H1 (cell line): ENCODE measurements around the gene KLHDC8A. TPM values are rescaled to one million over a fixed set of nuclear protein-coding genes. Genes with fewer than 3 reads are reported as not detected.

Experiments
- CTCF ChIA-PET: fragments of 300-600 bp; sonication (Branson Sonifier 250); formaldehyde crosslinking; loops from one replicate; lab custom pipeline; 2021; ENCODE audit not compliant: partially characterized antibody; lab: Charles Lee
- POLR2A ChIA-PET: fragments of 300-600 bp; sonication (Branson Sonifier 250); formaldehyde crosslinking; loops from one replicate; lab custom pipeline; 2021; ENCODE audit warnings: inconsistent platforms; ENCODE audit not compliant: partially characterized antibody; lab: Charles Lee
- DNase-seq, 2 experiments: peaks; one replicate each; pipeline versions ENCODE4 v3.0.0 to v3.0.0-alpha.2; 2010 to 2022; ENCODE audit warnings: low spot score in 2 of 2, low read depth in 1 of 2, mixed read lengths in 1 of 2
- FAIRE-seq: peaks from 2 replicates; lab custom pipeline; 2011; peaks lifted over from hg19 to GRCh38; lab: Jason Lieb, UNC
- H2AFZ ChIP-seq: 2 replicates; pipeline ENCODE4 v1.8.1; 2012; ENCODE audit warnings: low read length, inconsistent platforms
- H2AK5ac ChIP-seq: 2 replicates; pipeline ENCODE4 v1.6.1; 2013; ENCODE audit warnings: low read depth, low read length
- H2BK120ac ChIP-seq: replicated peaks from 2 replicates; pipeline ENCODE3; 2013; ENCODE audit warnings: low read depth, low read length, inconsistent platforms
- H2BK12ac ChIP-seq: 2 replicates; pipeline ENCODE4 v1.6.1; 2013; ENCODE audit warnings: low read depth, low read length
- H2BK15ac ChIP-seq: 2 replicates; pipeline ENCODE4 v1.6.1; 2013; ENCODE audit warnings: low read length
- H2BK20ac ChIP-seq: 2 replicates; pipeline ENCODE4 v1.6.1; 2013; ENCODE audit warnings: low read length
- H2BK5ac ChIP-seq: 2 replicates; pipeline ENCODE4 v1.6.1; 2013; ENCODE audit warnings: low read depth, low read length
- H3K14ac ChIP-seq: 2 replicates; pipeline ENCODE4 v1.6.1; 2013; ENCODE audit warnings: inconsistent platforms; ENCODE audit not compliant: insufficient read length
- H3K18ac ChIP-seq: 2 replicates; pipeline ENCODE4 v1.6.1; 2013; ENCODE audit warnings: low read length; ENCODE audit errors: extremely low read depth
- H3K23ac ChIP-seq: 2 replicates; pipeline ENCODE4 v1.6.1; 2013; ENCODE audit warnings: inconsistent platforms; ENCODE audit not compliant: insufficient read length
- H3K23me2 ChIP-seq: 2 replicates; pipeline ENCODE4 v1.6.1; 2013; ENCODE audit warnings: low read depth, low read length
- H3K27ac ChIP-seq: 2 replicates; pipeline ENCODE4 v1.6.1; 2011; ENCODE audit warnings: low read depth, low read length, inconsistent platforms
- H3K27me3 ChIP-seq, 4 experiments: replicated peaks in 1 of 4; 1 replicate in 1 of 4; 2 replicates in 3 of 4; pipeline versions ENCODE4 v1.6.1 to v1.8.1; 2011 to 2013; ENCODE audit warnings: low read length in 3 of 4, mild to moderate bottlenecking in 3 of 4, inconsistent platforms in 2 of 4, mixed read lengths in 2 of 4, moderate library complexity in 1 of 4; ENCODE audit not compliant: control insufficient read depth in 3 of 4, insufficient read depth in 3 of 4; ENCODE audit errors: extremely low read depth in 1 of 4
- H3K36me3 ChIP-seq, 4 experiments: 2 replicates each; pipeline versions ENCODE4 v1.6.1 to v1.8.1; 2011 to 2013; ENCODE audit warnings: mild to moderate bottlenecking in 4 of 4, low read length in 3 of 4, moderate library complexity in 2 of 4, control low read depth in 1 of 4, inconsistent platforms in 1 of 4; ENCODE audit not compliant: insufficient read depth in 4 of 4, control insufficient read depth in 2 of 4
- H3K4ac ChIP-seq: replicated peaks from 2 replicates; pipeline ENCODE3; 2013; ENCODE audit warnings: low read length, low read depth, mixed read lengths, inconsistent platforms; ENCODE audit not compliant: insufficient read length
- H3K4me1 ChIP-seq, 4 experiments: replicated peaks in 1 of 4; 1 replicate in 1 of 4; 2 replicates in 3 of 4; pipeline versions ENCODE4 v1.6.1 to v1.8.1; 2011 to 2013; ENCODE audit warnings: low read length in 3 of 4, inconsistent platforms in 2 of 4, mixed read lengths in 1 of 4; ENCODE audit not compliant: insufficient read depth in 4 of 4, control insufficient read depth in 3 of 4
- H3K4me2 ChIP-seq, 2 experiments: 2 replicates each; pipeline versions ENCODE4 v1.6.1 to v1.8.1; 2011 to 2013; ENCODE audit warnings: low read depth in 2 of 2, low read length in 2 of 2, control low read depth in 1 of 2, inconsistent platforms in 1 of 2, mild to moderate bottlenecking in 1 of 2; ENCODE audit not compliant: insufficient read depth in 1 of 2
- H3K4me3 ChIP-seq, 4 experiments: fragments of 200-600, 300-600 bp in 1 of 4; sonication (generic), shearing (Covaris generic), sonication (Bioruptor Twin) in 1 of 4; 2 replicates each; pipeline versions ENCODE4 v1.5.1 to v1.8.1; 2011 to 2016; ENCODE audit warnings: low read length in 4 of 4, low read depth in 3 of 4, control low read depth in 2 of 4, inconsistent platforms in 2 of 4, mild to moderate bottlenecking in 2 of 4, mixed read lengths in 1 of 4, moderate library complexity in 1 of 4; ENCODE audit not compliant: insufficient read depth in 2 of 4; ENCODE audit errors: extremely low read depth in 1 of 4
- H3K56ac ChIP-seq: replicated peaks from 2 replicates; pipeline ENCODE3; 2013; ENCODE audit warnings: low read depth, mild to moderate bottlenecking, mixed read lengths, low read length, inconsistent platforms; ENCODE audit not compliant: insufficient read length
- H3K79me1 ChIP-seq: 2 replicates; pipeline ENCODE4 v1.6.1; 2013; ENCODE audit warnings: low read depth, low read length, control low read depth
- H3K79me2 ChIP-seq, 2 experiments: 2 replicates each; pipeline versions ENCODE4 v1.6.1 to v1.8.1; 2012 to 2013; ENCODE audit warnings: low read length in 2 of 2, mild to moderate bottlenecking in 2 of 2, inconsistent platforms in 1 of 2; ENCODE audit not compliant: insufficient read depth in 2 of 2, control insufficient read depth in 1 of 2
- H3K9ac ChIP-seq, 4 experiments: replicated peaks in 1 of 4; 1 replicate in 1 of 4; 2 replicates in 3 of 4; pipeline versions ENCODE4 v1.6.1 to v1.8.1; 2011 to 2013; ENCODE audit warnings: low read depth in 3 of 4, low read length in 3 of 4, control low read depth in 2 of 4, mild to moderate bottlenecking in 2 of 4, moderate library complexity in 2 of 4, inconsistent platforms in 1 of 4; ENCODE audit errors: extremely low read depth in 1 of 4
- H3K9me3 ChIP-seq, 2 experiments: 2 replicates each; pipeline versions ENCODE4 v1.6.1 to v1.8.1; 2012 to 2013; ENCODE audit warnings: mild to moderate bottlenecking in 2 of 2, moderate library complexity in 2 of 2, control low read depth in 1 of 2, inconsistent platforms in 1 of 2, low read depth in 1 of 2, low read length in 1 of 2, mixed read lengths in 1 of 2; ENCODE audit not compliant: insufficient read depth in 2 of 2
- H4K20me1 ChIP-seq, 2 experiments: replicated peaks in 1 of 2; 2 replicates each; pipeline versions ENCODE3 to v1.8.1; 2011 to 2013; ENCODE audit warnings: inconsistent platforms in 2 of 2, low read length in 2 of 2, mild to moderate bottlenecking in 1 of 2; ENCODE audit not compliant: insufficient read depth in 2 of 2, control insufficient read depth in 1 of 2
- H4K5ac ChIP-seq: 2 replicates; pipeline ENCODE4 v1.6.1; 2013; ENCODE audit warnings: low read length, low read depth, mixed read lengths, inconsistent platforms; ENCODE audit not compliant: insufficient read length
- H4K8ac ChIP-seq: 2 replicates; pipeline ENCODE4 v1.8.0; 2013; ENCODE audit warnings: mild to moderate bottlenecking, moderate library complexity, low read length, inconsistent platforms; ENCODE audit not compliant: insufficient read depth; ENCODE audit errors: extremely low read depth
- H4K91ac ChIP-seq: replicated peaks from 2 replicates; pipeline ENCODE3; 2013; ENCODE audit warnings: low read length, mixed read lengths, inconsistent platforms; ENCODE audit not compliant: insufficient read length
- BACH1 ChIP-seq: IDR thresholded peaks from 2 replicates; pipeline ENCODE4 v1.6.1; 2012; ENCODE audit warnings: low read length, improper control_type of control experiment
- CEBPB ChIP-seq: IDR thresholded peaks from 2 replicates; pipeline ENCODE4 v1.6.1; 2012; ENCODE audit warnings: low read depth, low read length
- CHD2 ChIP-seq: IDR thresholded peaks from 2 replicates; pipeline ENCODE4 v1.6.1; 2012; ENCODE audit warnings: low read length, improper control_type of control experiment
- EP300 ChIP-seq, 2 experiments: IDR thresholded peaks; 1 replicate in 1 of 2; 2 replicates in 1 of 2; pipeline ENCODE4 v1.6.1; 2011 to 2012; ENCODE audit warnings: low read depth in 2 of 2, low read length in 2 of 2, mild to moderate bottlenecking in 2 of 2, borderline replicate concordance in 1 of 2, inconsistent platforms in 1 of 2, moderate library complexity in 1 of 2
- KDM5A ChIP-seq: fragments of 200-600 bp; IDR thresholded peaks from 2 replicates; pipeline ENCODE4 v1.7.1; 2012; ENCODE audit warnings: mild to moderate bottlenecking, low read length, inconsistent platforms, mixed read lengths
- POLR2A ChIP-seq, 2 experiments: IDR thresholded peaks; 1 replicate in 1 of 2; 2 replicates in 1 of 2; pipeline ENCODE4 v1.6.1; 2011; ENCODE audit warnings: low read depth in 2 of 2, low read length in 2 of 2, mild to moderate bottlenecking in 2 of 2; ENCODE audit errors: control extremely low read depth in 1 of 2
- SIRT6 ChIP-seq: IDR thresholded peaks from one replicate; pipeline ENCODE4 v1.7.1; 2012; ENCODE audit warnings: low read length, inconsistent platforms
- SRF ChIP-seq: IDR thresholded peaks from 2 replicates; pipeline ENCODE4 v1.6.1; 2011; ENCODE audit warnings: mild to moderate bottlenecking, low read depth, low read length, moderate library complexity
- TBP ChIP-seq: IDR thresholded peaks from 2 replicates; pipeline ENCODE4 v1.6.1; 2011; ENCODE audit warnings: low read depth, low read length, improper control_type of control experiment
- YY1 ChIP-seq: IDR thresholded peaks from 2 replicates; pipeline ENCODE4 v1.6.1; 2011; ENCODE audit warnings: low read depth, mild to moderate bottlenecking, low read length
- WGBS, 2 experiments: shearing (Covaris generic) in 1 of 2; methylation state at CpG; one replicate each; pipeline versions ENCODE4 v1.1.6 to v1.1.7; 2013 to 2015; ENCODE audit warnings: low lambda C conversion rate in 2 of 2, mixed read lengths in 2 of 2, inconsistent platforms in 1 of 2, low coverage in 1 of 2, missing lambda C conversion rate in 1 of 2; ENCODE audit not compliant: insufficient replicate concordance in 2 of 2, insufficient coverage in 1 of 2, insufficient read length in 1 of 2; ENCODE audit errors: extremely low coverage in 1 of 2, missing lambda C conversion rate in 1 of 2; 5-methylcytosine and 5-hydroxymethylcytosine counted together
- polyA plus RNA-seq, 7 experiments: library from polyadenylated mRNA; depleted of rRNA in 3 of 7; stranded (reverse) in 5 of 7; unstranded in 2 of 7; fragments of >200 nt in 5 of 7; fragments of 200-250 nt in 2 of 7; gene quantifications; 1 replicate in 5 of 7; 2 replicates in 1 of 7; 4 replicates in 1 of 7; pipeline versions ENCODE4 v1.2.1 to v1.2.3, GENCODE V29; 2011 to 2013; ENCODE audit warnings: missing spikeins in 2 of 7, mixed read lengths in 2 of 7
- total RNA-seq: library from RNA; stranded (reverse); fragmentation: NEBNext Ultra II Directional; extraction: Animal tissue kit (Norgen Biotek cat#: 25700); gene quantifications from 2 replicates; pipeline ENCODE4 v1.2.1, GENCODE V29; 2021
- TF ChIP-seq, protein P1 (sequence below): IDR thresholded peaks from 2 replicates; pipeline ENCODE4 v1.6.1; 2012; ENCODE audit warnings: low read length, inconsistent platforms
- TF ChIP-seq, protein P2 (sequence below): IDR thresholded peaks from 2 replicates; pipeline ENCODE4 v1.6.1; 2012; ENCODE audit warnings: inconsistent platforms

Gene KLHDC8A
- total and polyA plus RNA-seq, 2 of the 8 experiments (the other 6 are each of a cell fraction or from before 2014, with no cell fraction given): 1.9 to 3.4 TPM

DNA sequence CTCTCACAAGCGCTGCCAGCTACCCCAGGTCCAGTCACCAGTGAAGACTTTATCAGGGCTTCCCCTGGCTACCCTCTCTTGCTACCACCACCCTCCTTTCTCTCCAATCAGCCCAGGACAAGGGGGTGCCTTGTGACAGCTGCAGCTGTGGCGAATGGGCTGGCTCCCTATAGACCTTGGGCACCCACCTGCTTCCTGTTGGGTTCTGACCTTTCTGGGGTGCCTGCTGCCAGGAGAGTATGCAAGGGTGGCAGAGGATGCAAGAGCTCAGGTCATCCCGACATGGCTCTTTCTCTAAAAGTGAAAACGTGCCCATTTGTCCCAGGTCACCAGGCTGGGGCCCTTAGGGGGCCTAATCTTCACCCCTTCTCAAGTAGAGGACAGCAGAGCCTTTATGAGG, 6.6 kb downstream of the KLHDC8A start:
- Histone ChIP-seq H2AFZ (no peak overlapping the region), H3K23me2 (no peaks in the 10 kb centered on the region), H3K79me1 (no peaks in the 10 kb centered on the region), H2BK120ac (peak overlapping the region; percentile 18), H3K56ac (no peak overlapping the region), H3K79me2 (no peaks in the 10 kb centered on the region), H4K20me1 (no peaks in the 10 kb centered on the region), H3K4ac (peak overlapping the region; percentile 59), H3K23ac (no peak overlapping the region), H4K5ac (no peak overlapping the region), H3K18ac (peak overlapping the region; percentile 63; the same call in 1 of the 2 replicates), H2BK20ac (peak overlapping the region; percentile 64; the same call in 1 of the 2 replicates), H2BK12ac (peak overlapping the region; percentile 65; the same call in 1 of the 2 replicates), H2BK15ac (peak overlapping the region; percentile 51; the same call in 1 of the 2 replicates), H3K4me1 (peaks cover 21 to 40% (median 27%) of the 10 kb centered on the region in 4 experiments), H3K9ac (no peak overlapping the region), H3K4me3 (no peak overlapping the region; a peak in 1 of 8 replicates), H4K8ac (no peak overlapping the region), H3K36me3 (no peaks in the 10 kb centered on the region), H3K27me3 (no peaks in the 10 kb centered on the region; a peak in 1 of 7 replicates), H4K91ac (peak overlapping the region; percentile 91), H2BK5ac (peak overlapping the region; percentile 98), H3K4me2 (peak overlapping the region; percentile 47 to 66; a peak in 3 of 4 replicates), H3K14ac (no peak overlapping the region), H3K9me3 (no peaks in the 10 kb centered on the region), H2AK5ac (no peak overlapping the region), H3K27ac (no peak overlapping the region)
- FAIRE-seq (no peak), DNase-seq (no peak)
- 73% methylated on average over 4 of the region's 4 CpGs; no CpG with 5 or more reads in 1 of the 2 experiments for WGBS, 2 experiments
- ChIA-PET CTCF (interaction anchor here (0.6 to 67.1 kb wide), 22 partner anchors 14 to 308 kb away, joined by 3 to 2424 read pairs (median 4); partner anchors contain the start of gene BLACAT1), POLR2A (interaction anchor here (0.7 to 1.8 kb wide), 6 partner anchors 18 to 174 kb away, joined by 3 to 6 read pairs (median 3); partner anchors contain the start of gene NUAK2)
- TF ChIP-seq BACH1 (no peak), POLR2A (IDR thresholded peaks at IDR 0.05; ENCODE audit: control extremely low read depth in 1 of 2, low read depth in 2 of 2, low read length in 2 of 2) (no peak), KDM5A (no peak), SRF (no peak), EP300 (IDR thresholded peaks at IDR 0.05; ENCODE audit: borderline replicate concordance in 1 of 2, low read depth in 2 of 2, low read length in 2 of 2) (no peak), SIRT6 (no peak), TBP (no peak), CHD2 (no peak), CEBPB (no peak), YY1 (no peak)
- TF ChIP-seq, protein P1, sequence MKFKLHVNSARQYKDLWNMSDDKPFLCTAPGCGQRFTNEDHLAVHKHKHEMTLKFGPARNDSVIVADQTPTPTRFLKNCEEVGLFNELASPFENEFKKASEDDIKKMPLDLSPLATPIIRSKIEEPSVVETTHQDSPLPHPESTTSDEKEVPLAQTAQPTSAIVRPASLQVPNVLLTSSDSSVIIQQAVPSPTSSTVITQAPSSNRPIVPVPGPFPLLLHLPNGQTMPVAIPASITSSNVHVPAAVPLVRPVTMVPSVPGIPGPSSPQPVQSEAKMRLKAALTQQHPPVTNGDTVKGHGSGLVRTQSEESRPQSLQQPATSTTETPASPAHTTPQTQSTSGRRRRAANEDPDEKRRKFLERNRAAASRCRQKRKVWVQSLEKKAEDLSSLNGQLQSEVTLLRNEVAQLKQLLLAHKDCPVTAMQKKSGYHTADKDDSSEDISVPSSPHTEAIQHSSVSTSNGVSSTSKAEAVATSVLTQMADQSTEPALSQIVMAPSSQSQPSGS: no peak
- TF ChIP-seq, protein P2, sequence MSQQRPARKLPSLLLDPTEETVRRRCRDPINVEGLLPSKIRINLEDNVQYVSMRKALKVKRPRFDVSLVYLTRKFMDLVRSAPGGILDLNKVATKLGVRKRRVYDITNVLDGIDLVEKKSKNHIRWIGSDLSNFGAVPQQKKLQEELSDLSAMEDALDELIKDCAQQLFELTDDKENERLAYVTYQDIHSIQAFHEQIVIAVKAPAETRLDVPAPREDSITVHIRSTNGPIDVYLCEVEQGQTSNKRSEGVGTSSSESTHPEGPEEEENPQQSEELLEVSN: no peak
